H1 (cell line): ENCODE results near the gene AKR1C2.
"Not testable (repeated sequence)": the region's sequence is repeated elsewhere in the genome, so short reads cannot be mapped to it uniquely, and the experiment has no call there.

ENCODE experiments used
- CREB1 ChIP-seq: IDR thresholded peaks from 2 replicates; pipeline ENCODE4 v1.6.1; 2012; ENCODE audit warnings: inconsistent platforms
- CTCF ChIP-seq, 3 experiments: IDR thresholded peaks; 1 replicate in 2 of 3; 2 replicates in 1 of 3; pipeline versions ENCODE4 v1.5.1 to v1.6.1; 2011; ENCODE audit warnings: low read length in 3 of 3, mild to moderate bottlenecking in 3 of 3, inconsistent platforms in 2 of 3, low read depth in 1 of 3, moderate library complexity in 1 of 3; ENCODE audit not compliant: insufficient read depth in 1 of 3; ENCODE audit errors: control extremely low read depth in 1 of 3
- POLR2A ChIP-seq, 2 experiments: IDR thresholded peaks; 1 replicate in 1 of 2; 2 replicates in 1 of 2; pipeline ENCODE4 v1.6.1; 2011; ENCODE audit warnings: low read depth in 2 of 2, low read length in 2 of 2, mild to moderate bottlenecking in 2 of 2; ENCODE audit errors: control extremely low read depth in 1 of 2
- RNF2 ChIP-seq: fragments of 200-900, 300-1000 bp; sonication (generic); IDR thresholded peaks from 2 replicates; pipeline ENCODE4 v1.7.1; 2016; ENCODE audit warnings: borderline replicate concordance, low read depth, mild to moderate bottlenecking, antibody characterized with exemption, low read length; ENCODE audit not compliant: poor library complexity, severe bottlenecking; ENCODE audit errors: missing control alignments
- YY1 ChIP-seq: IDR thresholded peaks from 2 replicates; pipeline ENCODE4 v1.6.1; 2011; ENCODE audit warnings: low read depth, mild to moderate bottlenecking, low read length

GRCh38 chr10:5004501-5004900, 844 bp upstream of the AKR1C2 start:
- not testable (repeated sequence) for TF ChIP-seq YY1; CREB1; CTCF (IDR thresholded peaks at IDR 0.05; ENCODE audit: control extremely low read depth in 1 of 3, insufficient read depth in 1 of 3, low read depth in 1 of 3, low read length in 3 of 3); POLR2A (IDR thresholded peaks at IDR 0.05; ENCODE audit: control extremely low read depth in 1 of 2, low read depth in 2 of 2, low read length in 2 of 2); RNF2
